GM23338 (cell line): ENCODE data around the gene TMEM135.

Experiments
- CREB1 ChIP-seq: fragments of 250-450 bp; sonication (Bioruptor Pico); IDR thresholded peaks from 2 replicates; pipeline ENCODE4 v1.5.0; 2020; ENCODE audit warnings: low read depth, mild to moderate bottlenecking, moderate library complexity
- CTCF ChIP-seq, 2 experiments: fragments of 200-600 bp in 1 of 2; sonication (generic) in 1 of 2; conservative IDR thresholded peaks; 2 replicates each; pipeline versions ENCODE4 v1.5.1 to v1.6.1; 2016 to 2017; ENCODE audit warnings: antibody characterized with exemption in 2 of 2, low read depth in 2 of 2, mild to moderate bottlenecking in 2 of 2, moderate library complexity in 1 of 2
- EZH2 ChIP-seq: fragments of 200-600 bp; sonication (generic); IDR thresholded peaks from one replicate; pipeline ENCODE4 v1.8.0; 2017; ENCODE audit warnings: antibody characterized with exemption, mild to moderate bottlenecking, low read depth; ENCODE audit not compliant: unreplicated experiment
- EZH2phosphoT487 ChIP-seq: fragments of 200-600 bp; sonication (generic); IDR thresholded peaks from one replicate; pipeline ENCODE4 v1.8.1; 2018; ENCODE audit warnings: antibody characterized with exemption; ENCODE audit not compliant: unreplicated experiment
- JUNB ChIP-seq: IDR thresholded peaks from one replicate; pipeline ENCODE4 v1.6.1; 2016; ENCODE audit warnings: antibody characterized with exemption; ENCODE audit not compliant: unreplicated experiment
- POLR2AphosphoS5 ChIP-seq: IDR thresholded peaks from 2 replicates; pipeline ENCODE4 v1.6.1; 2016; ENCODE audit warnings: antibody characterized with exemption, low read depth
- REST ChIP-seq: IDR thresholded peaks from one replicate; pipeline ENCODE4 v1.6.1; 2018; ENCODE audit warnings: antibody characterized with exemption; ENCODE audit not compliant: unreplicated experiment
- ZNF462 ChIP-seq: fragments of 250-450 bp; sonication (Bioruptor Pico); IDR thresholded peaks from 2 replicates; pipeline ENCODE4 v1.5.0; 2020; ENCODE audit warnings: mild to moderate bottlenecking, moderate library complexity

GRCh38 chr11:87372065-87372464 lies 334.3 kb downstream of the TMEM135 start:
- no peak for TF ChIP-seq POLR2AphosphoS5
- TF ChIP-seq CTCF (conservative IDR thresholded peaks at IDR 0.05; ENCODE audit: low read depth in 2 of 2), result no peak
- no peak for TF ChIP-seq JUNB
- TF ChIP-seq REST, result no peak
- no peak for TF ChIP-seq CREB1 (CRISPR knock-in tag)
- TF ChIP-seq EZH2phosphoT487, result no peak
- TF ChIP-seq ZNF462 (CRISPR knock-in tag), result no peak
- no peak for TF ChIP-seq EZH2
